H1 (cell line): ENCODE measurements around the gene COL11A2.

Experiments used
- EZH2 ChIP-seq: fragments of 200-600 bp; sonication (generic); IDR thresholded peaks from 2 replicates; pipeline ENCODE4 v1.7.1; 2012; ENCODE audit warnings: low read depth, mild to moderate bottlenecking, moderate library complexity, low read length, inconsistent platforms; ENCODE audit not compliant: severe bottlenecking
- JUND ChIP-seq: IDR thresholded peaks from 2 replicates; pipeline ENCODE4 v1.6.1; 2011; ENCODE audit warnings: mild to moderate bottlenecking, improper control_type of control experiment, low read length
- POLR2AphosphoS5 ChIP-seq: IDR thresholded peaks from 2 replicates; pipeline ENCODE4 v1.6.1; 2011; ENCODE audit warnings: low read depth, low read length
- RAD21 ChIP-seq, 2 experiments: IDR thresholded peaks in 1 of 2; conservative IDR thresholded peaks in 1 of 2; 2 replicates each; pipeline ENCODE4 v1.6.1; 2011; ENCODE audit warnings: low read depth in 2 of 2, low read length in 2 of 2, improper control_type of control experiment in 1 of 2, inconsistent platforms in 1 of 2, mild to moderate bottlenecking in 1 of 2, moderate library complexity in 1 of 2
- RXRA ChIP-seq: IDR thresholded peaks from 2 replicates; pipeline ENCODE4 v1.6.1; 2011; ENCODE audit warnings: low read depth, mild to moderate bottlenecking, low read length, moderate library complexity; ENCODE audit not compliant: insufficient read depth
- SIN3A ChIP-seq, 2 experiments: IDR thresholded peaks in 1 of 2; conservative IDR thresholded peaks in 1 of 2; 2 replicates each; pipeline ENCODE4 v1.6.1; 2011 to 2012; ENCODE audit warnings: low read length in 2 of 2, improper control_type of control experiment in 1 of 2, low read depth in 1 of 2, mild to moderate bottlenecking in 1 of 2
- SP1 ChIP-seq: IDR thresholded peaks from 2 replicates; pipeline ENCODE4 v1.6.1; 2011; ENCODE audit warnings: low read depth, low read length
- TAF7 ChIP-seq: optimal IDR thresholded peaks from 2 replicates; pipeline ENCODE3; 2011; ENCODE audit warnings: low read depth, mild to moderate bottlenecking, inconsistent platforms, low read length, moderate library complexity, borderline replicate concordance
- TF ChIP-seq, protein P1 (sequence below), 3 experiments: IDR thresholded peaks; 1 replicate in 2 of 3; 2 replicates in 1 of 3; pipeline versions ENCODE4 v1.5.1 to v1.6.1; 2011; ENCODE audit warnings: low read length in 3 of 3, mild to moderate bottlenecking in 3 of 3, inconsistent platforms in 2 of 3, low read depth in 1 of 3, moderate library complexity in 1 of 3; ENCODE audit not compliant: insufficient read depth in 1 of 3; ENCODE audit errors: control extremely low read depth in 1 of 3
- TF ChIP-seq, protein P2 (sequence below): IDR thresholded peaks from 2 replicates; pipeline ENCODE4 v1.6.1; 2011; ENCODE audit warnings: low read depth, mild to moderate bottlenecking, low read length; ENCODE audit not compliant: insufficient read depth

DNA sequence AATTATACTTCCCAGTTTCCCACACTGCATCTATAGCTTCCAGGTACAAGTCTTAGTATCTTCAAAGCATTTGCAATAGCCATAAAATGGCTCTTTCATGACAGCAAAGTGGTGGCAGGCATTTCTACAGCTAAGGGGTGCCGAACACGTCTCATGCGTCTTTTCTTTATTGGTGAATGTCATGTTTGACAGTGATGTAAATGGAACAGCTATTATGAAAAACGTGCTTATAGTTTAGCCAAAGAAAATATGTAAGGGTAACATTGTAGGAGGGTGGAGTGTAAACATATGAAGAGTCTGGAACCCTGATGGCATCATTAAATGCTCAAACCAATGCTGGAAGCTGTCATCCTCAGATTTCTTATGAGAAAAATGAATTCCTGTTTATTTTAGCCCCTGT, 37.9 kb downstream of the COL11A2 start:
- TF ChIP-seq, protein P1, sequence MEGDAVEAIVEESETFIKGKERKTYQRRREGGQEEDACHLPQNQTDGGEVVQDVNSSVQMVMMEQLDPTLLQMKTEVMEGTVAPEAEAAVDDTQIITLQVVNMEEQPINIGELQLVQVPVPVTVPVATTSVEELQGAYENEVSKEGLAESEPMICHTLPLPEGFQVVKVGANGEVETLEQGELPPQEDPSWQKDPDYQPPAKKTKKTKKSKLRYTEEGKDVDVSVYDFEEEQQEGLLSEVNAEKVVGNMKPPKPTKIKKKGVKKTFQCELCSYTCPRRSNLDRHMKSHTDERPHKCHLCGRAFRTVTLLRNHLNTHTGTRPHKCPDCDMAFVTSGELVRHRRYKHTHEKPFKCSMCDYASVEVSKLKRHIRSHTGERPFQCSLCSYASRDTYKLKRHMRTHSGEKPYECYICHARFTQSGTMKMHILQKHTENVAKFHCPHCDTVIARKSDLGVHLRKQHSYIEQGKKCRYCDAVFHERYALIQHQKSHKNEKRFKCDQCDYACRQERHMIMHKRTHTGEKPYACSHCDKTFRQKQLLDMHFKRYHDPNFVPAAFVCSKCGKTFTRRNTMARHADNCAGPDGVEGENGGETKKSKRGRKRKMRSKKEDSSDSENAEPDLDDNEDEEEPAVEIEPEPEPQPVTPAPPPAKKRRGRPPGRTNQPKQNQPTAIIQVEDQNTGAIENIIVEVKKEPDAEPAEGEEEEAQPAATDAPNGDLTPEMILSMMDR (IDR thresholded peaks at IDR 0.05; ENCODE audit: control extremely low read depth in 1 of 3, insufficient read depth in 1 of 3, low read depth in 1 of 3, low read length in 3 of 3): no peak
- TF ChIP-seq POLR2AphosphoS5 (no peak), RAD21 (IDR thresholded peaks at IDR 0.05 in 1 of 2, conservative IDR thresholded peaks at IDR 0.05 in 1 of 2; ENCODE audit: low read depth in 2 of 2, low read length in 2 of 2) (no peak), EZH2 (no peak), SIN3A (conservative IDR thresholded peaks at IDR 0.05 in 1 of 2, IDR thresholded peaks at IDR 0.05 in 1 of 2; ENCODE audit: low read depth in 1 of 2, low read length in 2 of 2) (no peak), JUND (no peak), RXRA (no peak), SP1 (no peak), TAF7 (no peak)
- TF ChIP-seq, protein P2, sequence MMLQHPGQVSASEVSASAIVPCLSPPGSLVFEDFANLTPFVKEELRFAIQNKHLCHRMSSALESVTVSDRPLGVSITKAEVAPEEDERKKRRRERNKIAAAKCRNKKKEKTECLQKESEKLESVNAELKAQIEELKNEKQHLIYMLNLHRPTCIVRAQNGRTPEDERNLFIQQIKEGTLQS: no peak
